CD1c-positive myeloid dendritic cell (primary cell): ENCODE data around the gene ESM1.
A peak's percentile ranks its signal among the peaks of the same experiment; 100 is the strongest.

ENCODE experiments used
- DNase-seq: peaks from one replicate; pipeline ENCODE4 v3.0.0-alpha.2; 2016; ENCODE audit errors: extremely low spot score

Gene ESM1

GRCh38 chr5:54981928-54982327 lies 3.5 kb downstream of the ESM1 start:
- no peak for DNase-seq

DNA sequence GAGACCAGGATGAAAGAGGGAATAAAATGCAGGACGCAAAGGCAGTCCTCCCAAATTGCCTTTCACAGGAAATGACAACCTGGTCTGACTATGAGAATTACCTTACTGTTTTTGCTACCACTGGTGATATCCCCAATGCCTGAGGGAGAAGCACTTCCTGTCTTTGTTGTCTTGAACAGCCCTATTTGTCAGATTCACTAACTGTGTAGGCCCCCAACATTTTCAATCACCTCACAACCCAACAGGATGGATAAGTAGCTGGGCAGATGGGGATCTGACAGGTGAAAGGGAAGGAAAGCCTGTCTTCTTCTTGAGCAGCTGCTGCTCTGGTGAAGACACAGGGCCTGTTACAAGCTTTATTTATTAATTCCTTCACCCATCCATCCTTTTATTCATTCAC lies 9.7 kb downstream of the ESM1 start:
- no peak for DNase-seq

- DNase-seq, result no peak
Measured at GRCh38 chr5:54969856-54970828, 15.3 kb downstream of the ESM1 start.

- no peak for DNase-seq
Measured at GRCh38 chr5:54969242-54969641, 16.2 kb downstream of the ESM1 start.

DNA sequence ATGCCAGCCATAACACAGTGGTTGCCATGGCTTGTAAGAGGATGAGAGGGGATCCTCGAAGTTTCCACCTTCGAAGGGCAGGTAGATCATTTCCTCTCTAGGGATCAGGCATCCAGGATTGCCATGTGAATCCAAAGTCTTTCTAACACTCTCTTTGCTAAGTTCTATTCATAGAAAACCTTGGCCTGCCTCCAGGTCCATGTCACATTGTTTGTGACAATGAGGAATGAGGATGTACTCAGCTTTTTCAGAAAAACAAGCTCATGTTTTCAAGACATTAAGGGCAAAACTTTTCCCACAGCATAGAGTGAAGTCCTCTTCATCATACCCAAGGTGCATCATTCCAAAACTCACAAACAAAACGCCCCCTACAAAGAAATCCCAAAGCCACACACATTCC lies 19.6 kb downstream of the ESM1 start:
- DNase-seq, result no peak

- no peak for DNase-seq
Measured at GRCh38 chr5:54964405-54964804, 21.0 kb downstream of the ESM1 start.

GRCh38 chr5:54959673-54960418 lies 25.5 kb downstream of the ESM1 start:
- DNase-seq, result peak; percentile 3

- no peak for DNase-seq
Measured at GRCh38 chr5:54956922-54957321, 28.5 kb downstream of the ESM1 start.

GRCh38 chr5:54947187-54947586 lies 38.2 kb downstream of the ESM1 start:
- DNase-seq, result no peak

GRCh38 chr5:54946306-54946819 lies 39.0 kb downstream of the ESM1 start:
- DNase-seq, result no peak

GRCh38 chr5:54944364-54944763 lies 41.0 kb downstream of the ESM1 start:
- peak; percentile 31 for DNase-seq

DNA sequence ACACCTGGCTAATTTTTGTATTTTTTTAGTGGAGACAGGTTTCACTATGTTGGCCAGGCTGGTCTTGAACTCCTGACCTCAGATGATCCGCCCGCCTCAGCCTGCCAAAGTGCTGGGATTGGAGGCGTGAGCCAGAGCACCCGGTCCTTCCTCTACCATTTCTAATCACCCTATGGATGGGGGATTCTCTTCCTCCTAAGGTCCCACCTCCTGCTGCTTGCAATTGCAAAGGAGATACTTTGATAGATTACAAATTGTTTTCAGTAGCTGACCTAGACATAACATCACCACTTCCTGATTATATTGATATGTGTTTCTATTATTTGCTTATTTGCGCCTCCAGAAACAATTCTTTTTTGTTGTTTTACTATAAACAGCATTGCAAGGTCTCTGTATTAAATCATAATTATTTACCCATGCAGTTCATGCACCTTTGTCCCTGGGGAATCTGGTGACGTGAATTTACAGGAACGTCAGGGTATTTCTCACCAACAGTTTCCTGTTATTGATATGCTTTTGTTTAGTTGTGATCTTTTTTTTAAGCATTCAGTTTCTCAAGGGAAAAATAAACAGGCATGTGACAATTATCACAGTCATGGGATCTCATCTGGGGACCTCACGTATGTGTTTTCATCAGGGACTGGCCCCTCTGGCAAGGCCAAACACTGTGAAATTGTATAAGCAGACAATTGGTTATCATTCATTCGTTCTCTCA lies 43.2 kb downstream of the ESM1 start:
- DNase-seq, result no peak

GRCh38 chr5:54936201-54936600 lies 49.2 kb downstream of the ESM1 start:
- no peak for DNase-seq

- no peak for DNase-seq
Measured at GRCh38 chr5:54932789-54933188, 52.6 kb downstream of the ESM1 start.

- no peak for DNase-seq
Measured at GRCh38 chr5:54930736-54931135, 54.7 kb downstream of the ESM1 start.
